Hematopoietic multipotent progenitor cell treated with erythropoietin and hydrocortisone succinate and interleukin-3 and kit ligand, for 8 days (in vitro differentiated cells): ENCODE measurements around the gene MARCHF10.
"Not testable (repeated sequence)": the region's sequence is repeated elsewhere in the genome, so short reads cannot be mapped to it uniquely, and the experiment has no call there.

Experiments used
- DNase-seq: peaks from one replicate; pipeline ENCODE4 v3.0.0-alpha.2; 2015

MARCHF10 gene

DNA sequence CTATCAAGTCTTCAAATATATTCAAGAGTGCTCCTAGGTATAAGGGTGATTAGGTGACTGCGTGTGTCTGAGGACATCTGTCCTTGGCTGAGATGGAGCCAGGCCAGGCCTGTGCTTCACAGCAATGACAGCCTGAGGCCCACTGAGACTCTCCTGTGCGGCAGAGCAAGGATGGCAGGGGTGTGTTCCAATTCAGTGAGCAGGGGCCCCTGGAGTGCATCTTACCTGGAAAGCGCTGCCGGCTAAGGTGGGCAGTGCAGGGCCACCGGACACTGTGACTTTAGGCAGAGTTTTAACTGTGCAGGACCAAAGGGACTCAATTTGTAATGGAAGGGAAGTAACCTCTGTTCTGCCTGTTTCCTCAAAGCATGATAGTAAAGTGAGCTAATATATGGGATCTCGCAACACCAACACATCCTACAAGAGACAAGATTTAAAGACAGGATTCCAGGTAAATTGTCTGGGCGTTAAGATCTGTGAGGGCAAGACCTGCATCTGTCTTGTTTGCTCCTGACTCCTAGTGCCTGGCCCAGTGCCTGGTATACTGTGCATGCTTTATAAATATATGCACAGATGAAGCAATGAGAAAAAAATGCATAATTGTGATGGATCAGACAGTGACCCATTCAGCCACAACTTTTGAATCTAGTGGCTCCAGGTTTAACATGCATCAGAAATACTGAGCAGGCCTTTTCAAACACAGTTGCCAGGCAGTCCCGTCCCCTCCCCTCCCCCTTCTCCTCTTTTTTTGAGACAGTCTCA lies 93.9 kb downstream of the MARCHF10 start:
- DNase-seq: no peak

DNA sequence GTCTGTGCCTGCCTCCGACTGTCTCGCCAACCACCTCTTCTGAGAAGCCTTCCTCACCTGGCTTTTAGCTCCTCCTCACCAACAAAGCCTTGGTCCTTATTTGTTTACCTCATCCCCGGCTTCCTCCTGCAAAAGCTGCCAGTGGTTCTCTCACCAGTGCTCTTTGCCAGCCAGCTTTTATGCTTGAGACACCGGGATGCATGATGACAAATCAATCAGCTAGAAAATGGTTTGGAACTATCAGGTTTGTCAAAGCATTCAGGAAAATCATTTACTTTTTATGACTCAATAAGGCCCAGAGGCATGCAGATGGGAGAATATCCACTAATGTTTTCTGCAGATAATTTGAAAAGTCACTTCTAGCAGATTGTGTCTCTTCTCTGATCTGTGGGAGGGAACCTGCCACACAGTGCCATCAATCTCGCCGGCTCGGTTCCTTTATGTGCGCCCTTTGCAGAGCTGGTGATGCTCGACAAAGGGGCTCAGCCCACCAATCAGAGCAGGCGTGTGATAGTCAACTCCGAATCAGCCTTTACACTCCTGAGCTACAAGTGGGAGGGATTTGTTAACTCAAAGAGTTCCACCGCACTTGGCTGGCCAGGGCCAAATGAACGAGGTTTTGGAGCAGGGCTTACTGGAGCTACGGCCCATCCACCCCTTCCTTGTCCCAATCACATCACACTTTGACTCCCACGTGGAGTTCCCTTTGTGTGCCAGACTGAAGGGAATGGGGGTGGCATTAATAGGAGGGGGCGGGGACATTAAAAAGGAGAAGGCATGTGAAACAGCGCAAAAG lies 94.8 kb downstream of the MARCHF10 start:
- DNase-seq: no peak

DNA sequence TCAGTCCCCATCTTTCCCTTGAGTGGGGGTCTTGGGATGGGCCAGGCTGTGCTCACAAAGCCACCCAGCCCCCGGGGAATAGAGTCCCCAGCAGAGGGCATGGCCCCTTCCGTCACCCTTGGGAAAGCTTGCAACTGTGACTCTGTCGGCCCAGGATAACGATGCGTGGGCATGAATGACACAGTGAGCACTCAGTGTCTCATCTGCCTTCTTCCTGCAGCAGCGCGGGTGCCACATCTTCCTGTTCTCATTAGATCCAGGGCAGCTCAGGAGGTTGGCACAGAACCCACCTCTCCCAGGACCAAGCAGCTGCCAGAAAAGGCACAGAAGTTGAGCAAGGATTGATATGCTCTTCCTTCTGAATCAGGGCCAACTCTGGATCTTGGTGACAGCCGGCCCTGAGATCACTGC lies 95.9 kb downstream of the MARCHF10 start:
- DNase-seq: no peak

- no peak for DNase-seq
These were observed 99.5 kb downstream of the MARCHF10 start for GRCh38 chr17:62708587-62708986.

- DNase-seq: no peak
These were observed 100.7 kb downstream of the MARCHF10 start for GRCh38 chr17:62707425-62707739.

- no peak for DNase-seq
These were observed 101.3 kb downstream of the MARCHF10 start for GRCh38 chr17:62706598-62707424.

- DNase-seq: no peak
These were observed 102.1 kb downstream of the MARCHF10 start for GRCh38 chr17:62705778-62706597.

DNA sequence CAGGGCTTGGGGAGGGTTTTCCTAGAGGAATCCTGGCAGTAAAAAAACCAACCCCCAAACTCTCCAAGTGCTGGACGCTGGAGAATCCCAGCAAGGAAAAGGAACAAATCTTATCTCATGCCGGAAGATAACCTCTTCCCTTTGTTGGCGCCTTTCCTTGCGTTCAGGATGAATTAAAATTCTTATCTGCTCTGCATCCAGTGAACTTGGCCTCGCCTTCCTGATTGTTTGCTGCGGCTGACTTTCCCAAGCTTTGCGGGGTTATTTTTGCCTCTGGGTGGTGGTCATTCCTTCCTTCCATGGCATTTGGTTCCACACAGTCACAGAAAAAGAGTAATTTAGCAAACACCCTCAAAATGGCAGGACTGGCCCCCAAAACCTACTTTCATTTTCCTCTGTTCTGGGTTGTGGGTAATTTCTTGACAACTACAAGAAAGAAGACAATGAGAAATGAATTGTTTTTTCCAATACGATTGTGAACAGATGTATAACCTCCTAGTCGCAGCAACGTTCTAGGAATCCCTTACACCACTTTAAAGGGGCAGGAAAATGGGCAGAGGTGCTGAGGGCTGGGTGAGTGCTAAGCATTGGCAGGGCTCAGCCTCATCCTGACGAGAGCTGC lies 102.8 kb downstream of the MARCHF10 start:
- DNase-seq: no peak

- no peak for DNase-seq
These were observed 103.6 kb downstream of the MARCHF10 start for GRCh38 chr17:62704381-62704971.

GRCh38 chr17:62703776-62704380 lies 104.2 kb downstream of the MARCHF10 start:
- peak; percentile 53 for DNase-seq

DNA sequence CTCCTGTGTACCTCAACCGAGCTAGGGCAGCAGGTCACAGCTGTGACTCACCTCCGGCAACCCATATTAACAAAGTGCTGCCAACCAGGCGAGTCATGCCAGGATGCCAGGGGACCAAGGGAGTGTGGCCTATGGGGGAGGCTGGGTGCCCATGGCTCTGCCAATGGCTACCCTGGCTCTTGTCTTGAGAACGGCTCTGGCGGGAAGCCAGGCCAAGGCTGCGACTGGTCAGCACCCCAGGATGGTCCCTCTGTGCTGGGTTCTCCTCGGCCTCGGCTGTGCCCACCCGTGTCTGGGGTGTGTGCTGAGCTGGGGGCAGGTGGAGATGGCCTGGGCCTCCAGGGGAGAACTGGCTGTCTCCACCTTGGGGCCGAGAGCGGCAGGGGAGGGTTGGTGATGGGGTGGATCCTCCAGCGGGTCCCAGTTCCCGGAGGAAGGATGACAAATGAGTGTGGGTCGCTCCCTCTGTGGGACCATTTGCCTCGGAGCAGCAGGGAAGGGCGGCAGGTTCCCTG lies 104.8 kb downstream of the MARCHF10 start:
- no peak for DNase-seq

DNA sequence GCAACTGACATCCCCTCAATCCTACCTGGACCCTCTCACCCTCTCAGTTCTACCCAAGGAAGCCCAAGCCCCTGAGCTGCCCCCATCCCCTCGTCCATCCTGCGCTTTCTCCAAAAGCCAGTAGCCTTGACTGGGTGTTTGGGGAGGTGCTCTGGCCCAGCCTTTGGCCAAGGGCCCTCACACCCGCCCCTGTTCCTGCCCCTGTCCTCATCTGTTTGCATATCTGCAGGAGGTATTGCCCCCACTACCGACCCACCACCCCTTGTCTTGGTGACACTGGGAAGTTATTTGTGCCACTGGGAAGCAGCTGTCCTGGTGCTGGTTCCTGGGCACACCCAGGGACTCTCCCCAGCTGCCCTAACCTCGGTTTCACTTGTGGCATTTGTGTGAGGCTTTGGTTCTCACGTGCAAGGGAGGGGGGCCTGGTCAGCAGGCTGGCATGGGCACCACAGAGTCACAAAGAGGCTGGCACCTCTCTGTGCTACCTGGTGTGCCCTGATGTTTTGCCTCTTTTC lies 105.3 kb downstream of the MARCHF10 start:
- no peak for DNase-seq

DNA sequence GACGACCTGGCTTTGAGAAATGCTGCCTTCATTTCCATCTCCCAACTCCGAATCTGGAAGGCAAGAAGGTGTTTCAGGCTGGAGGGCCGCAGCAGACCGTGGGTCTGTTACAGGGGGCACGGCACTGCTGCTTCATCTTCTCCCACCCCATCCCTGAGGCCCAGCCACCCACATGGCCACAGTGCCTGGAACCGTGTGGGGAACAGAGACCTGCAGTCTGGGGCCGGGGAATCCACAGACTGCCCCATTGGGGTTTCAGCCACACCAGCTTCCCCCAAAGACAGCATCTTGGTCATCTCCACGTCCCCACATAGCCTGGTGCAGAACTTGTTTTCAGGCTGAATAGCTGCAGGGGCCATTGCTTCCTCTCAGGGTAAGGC lies 106.4 kb downstream of the MARCHF10 start:
- no peak for DNase-seq

DNA sequence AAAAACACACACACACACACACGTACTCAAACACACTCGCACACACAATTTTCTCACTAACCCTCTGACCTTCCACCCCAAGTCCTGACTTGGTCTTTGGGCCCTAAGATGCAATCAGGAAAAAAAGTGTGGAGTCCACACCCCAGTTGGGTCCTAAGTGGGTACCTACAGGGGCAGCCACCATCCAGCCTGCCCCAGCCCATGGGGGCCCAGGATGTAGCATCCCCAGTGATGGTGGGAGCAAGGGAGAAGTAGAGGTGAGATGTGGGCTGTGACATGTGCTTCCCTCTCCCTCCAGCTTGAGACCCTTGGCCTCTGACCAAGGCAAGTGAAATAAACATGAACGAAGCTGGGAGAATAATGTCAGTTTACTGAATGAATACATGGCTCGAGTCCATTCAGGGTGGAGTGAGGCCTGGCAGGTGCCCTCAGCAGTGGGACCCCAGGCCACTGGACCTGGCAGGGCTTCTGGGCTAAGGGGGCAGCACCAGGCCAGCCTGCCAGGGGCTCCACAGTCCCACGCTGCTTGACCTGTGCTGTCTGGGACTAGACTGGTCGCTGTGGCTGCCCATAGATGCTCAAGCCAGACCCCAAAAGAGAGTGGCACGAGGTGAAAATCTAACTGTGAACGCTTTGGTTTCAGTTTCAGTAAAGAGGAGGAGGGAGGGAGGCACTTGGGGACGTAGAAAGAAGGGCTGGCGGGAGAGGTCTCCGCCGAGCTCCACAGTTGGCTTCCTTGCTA lies 107.0 kb downstream of the MARCHF10 start:
- no peak for DNase-seq

DNA sequence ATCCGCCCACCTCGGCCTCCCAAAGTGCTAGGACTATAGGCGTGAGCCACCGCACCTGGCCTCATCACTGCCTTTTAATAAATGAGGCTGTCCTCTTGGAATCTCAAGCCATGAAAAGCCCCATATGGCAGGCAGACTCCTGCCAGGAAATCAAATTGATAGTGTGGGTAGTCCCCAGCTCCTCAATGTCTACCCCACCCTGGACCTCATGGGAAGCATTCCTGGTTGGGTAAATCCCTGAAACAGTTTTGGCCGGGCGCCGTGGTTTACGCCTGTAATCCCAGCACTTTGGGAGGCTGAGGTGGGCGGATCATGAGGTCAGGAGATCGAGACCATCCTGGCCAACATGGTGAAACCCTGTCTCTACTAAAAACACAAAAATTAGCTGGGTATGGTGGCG lies 109.7 kb downstream of the MARCHF10 start:
- DNase-seq: not testable (repeated sequence)

- no peak for DNase-seq
These were observed 111.2 kb downstream of the MARCHF10 start for GRCh38 chr17:62696726-62697490.

- DNase-seq: no peak
These were observed 111.9 kb downstream of the MARCHF10 start for GRCh38 chr17:62696256-62696655.

DNA sequence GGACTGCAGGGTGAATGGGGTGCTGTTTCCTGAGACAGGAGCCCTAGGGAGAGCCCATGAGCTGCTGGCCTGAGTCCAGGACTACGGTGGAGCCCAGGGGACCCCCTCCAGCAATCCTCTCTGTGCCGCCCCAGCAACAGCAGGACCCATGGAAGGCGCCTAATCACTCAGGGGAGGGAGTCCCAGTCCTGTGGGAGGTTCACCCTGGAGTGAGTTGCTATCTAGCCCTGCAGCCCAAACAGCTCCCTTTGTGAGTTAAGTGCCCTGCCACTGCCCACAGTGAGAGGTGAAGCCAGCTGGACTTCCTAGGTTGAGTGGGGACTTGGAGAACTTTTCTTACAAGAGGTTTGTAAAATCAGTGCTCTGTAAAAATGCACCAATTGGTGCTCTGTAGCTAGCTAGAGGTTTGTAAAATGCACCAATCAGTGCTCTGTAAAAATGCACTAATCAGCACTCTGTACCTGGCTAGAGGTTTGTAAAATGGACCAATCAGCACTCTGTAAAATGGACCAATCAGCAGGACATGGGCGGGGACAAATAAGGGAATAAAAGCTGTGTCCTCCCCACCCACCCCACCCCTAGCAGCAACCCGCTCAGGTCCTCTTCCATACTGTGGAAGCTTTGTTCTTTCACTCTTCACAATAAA lies 112.9 kb downstream of the MARCHF10 start:
- peak; percentile 49 for DNase-seq
